GM18868 (cell line): ENCODE data around the gene TTC28.
"Not testable (repeated sequence)": the region's sequence is repeated elsewhere in the genome, so short reads cannot be mapped to it uniquely, and the experiment has no call there.

Experiments used
- ATAC-seq: cut with Tn5 transposase; IDR thresholded peaks from one replicate; pipeline ENCODE4 v1.9.1; 2021; ENCODE audit warnings: mild to moderate bottlenecking, moderate library complexity; ENCODE audit not compliant: unreplicated experiment

The TTC28 gene

GRCh38 chr22:28566920-28567499 is 112.6 kb downstream of the TTC28 start:
- not testable (repeated sequence) for ATAC-seq

- ATAC-seq, result no peak
Measured at GRCh38 chr22:28563636-28564035, 116.0 kb downstream of the TTC28 start.

GRCh38 chr22:28562324-28562723 is 117.3 kb downstream of the TTC28 start:
- ATAC-seq, result no peak

- not testable (repeated sequence) for ATAC-seq
Measured at GRCh38 chr22:28560743-28561101, 118.9 kb downstream of the TTC28 start.

- no peak for ATAC-seq
Measured at GRCh38 chr22:28560046-28560742, 119.4 kb downstream of the TTC28 start.

- ATAC-seq, result no peak
Measured at GRCh38 chr22:28557184-28557583, 122.5 kb downstream of the TTC28 start.

- not testable (repeated sequence) for ATAC-seq
Measured at GRCh38 chr22:28553108-28553866, 126.4 kb downstream of the TTC28 start.

- ATAC-seq, result no peak
Measured at GRCh38 chr22:28548406-28548805, 131.2 kb downstream of the TTC28 start.

GRCh38 chr22:28547132-28547842 is 132.4 kb downstream of the TTC28 start:
- ATAC-seq, result no peak

- no peak for ATAC-seq
Measured at GRCh38 chr22:28544431-28544868, 135.2 kb downstream of the TTC28 start.

- no peak for ATAC-seq
Measured at GRCh38 chr22:28542980-28543621, 136.5 kb downstream of the TTC28 start.

- ATAC-seq, result no peak
Measured at GRCh38 chr22:28541137-28541536, 138.5 kb downstream of the TTC28 start.

GRCh38 chr22:28538922-28539321 is 140.7 kb downstream of the TTC28 start:
- ATAC-seq, result no peak

- ATAC-seq, result not testable (repeated sequence)
Measured at GRCh38 chr22:28530565-28530964, 149.1 kb downstream of the TTC28 start.

- not testable (repeated sequence) for ATAC-seq
Measured at GRCh38 chr22:28529144-28529543, 150.5 kb downstream of the TTC28 start.

GRCh38 chr22:28521451-28521850 is 158.2 kb downstream of the TTC28 start:
- ATAC-seq, result no peak

GRCh38 chr22:28514321-28514821 is 165.3 kb downstream of the TTC28 start:
- ATAC-seq, result no peak

GRCh38 chr22:28512387-28512786 is 167.3 kb downstream of the TTC28 start:
- ATAC-seq, result not testable (repeated sequence)

- no peak for ATAC-seq
Measured at GRCh38 chr22:28507896-28508295, 171.7 kb downstream of the TTC28 start.

- ATAC-seq, result no peak
Measured at GRCh38 chr22:28506150-28506535, 173.5 kb downstream of the TTC28 start.
